Measurements from ENCODE around the gene SLC6A5. TPM values are rescaled to one million over a fixed set of nuclear protein-coding genes. Genes with fewer than 3 reads are reported as not detected.

The SLC6A5 gene
- total and polyA plus RNA-seq, 2 of the 8 experiments (the other 6 are each of a cell fraction or from before 2014, with no cell fraction given), result not detected

GRCh38 chr11:20609727-20610707, 10.6 kb downstream of the SLC6A5 start (continued):
- TF ChIP-seq YY1 (IDR thresholded peaks at IDR 0.05; ENCODE audit: low read depth, low read length) (peak; percentile 58; the same call in 1 of the 2 replicates), SIRT6 (IDR thresholded peaks at IDR 0.05; ENCODE audit: low read length) (no peak), TEAD4 (IDR thresholded peaks at IDR 0.05; ENCODE audit: low read depth, low read length) (0 out of 2 replicates have a peak, but pooled peaks have one; percentile 53), SP4 (IDR thresholded peaks at IDR 0.05; ENCODE audit: low read length) (no peak), ASH2L (IDR thresholded peaks at IDR 0.05; ENCODE audit: low read length) (no peak), SUZ12 (IDR thresholded peaks at IDR 0.05; ENCODE audit: low read length) (no peak), MAFK (IDR thresholded peaks at IDR 0.05; ENCODE audit: low read depth, low read length) (no peak; the same call in 1 of the 2 replicates), ATF3 (IDR thresholded peaks at IDR 0.05; ENCODE audit: insufficient read depth, low read depth, low read length) (no peak), JUN (IDR thresholded peaks at IDR 0.05; ENCODE audit: low read depth, low read length) (no peak), POLR2AphosphoS5 (IDR thresholded peaks at IDR 0.05; ENCODE audit: low read depth, low read length) (no peak), HDAC6 (IDR thresholded peaks at IDR 0.05; ENCODE audit: low read depth, low read length) (no peak), TCF12 (IDR thresholded peaks at IDR 0.05; ENCODE audit: low read depth, low read length) (no peak), HDAC2 (IDR thresholded peaks at IDR 0.05; ENCODE audit: borderline replicate concordance in 1 of 2, low read depth in 2 of 2, low read length in 2 of 2) (no peak), PHF8 (conservative IDR thresholded peaks at IDR 0.05; ENCODE audit: low read depth, low read length) (no peak), CHD1 (IDR thresholded peaks at IDR 0.05; ENCODE audit: low read depth, low read length) (no peak), SIX5 (IDR thresholded peaks at IDR 0.05; ENCODE audit: low read depth, low read length) (no peak), KDM5A (IDR thresholded peaks at IDR 0.05; ENCODE audit: low read length) (no peak), KDM4A (IDR thresholded peaks at IDR 0.05; ENCODE audit: low read depth, low read length, severe bottlenecking) (no peak), RFX5 (IDR thresholded peaks at IDR 0.05; ENCODE audit: borderline replicate concordance, low read depth, low read length) (no peak), GTF2F1 (IDR thresholded peaks at IDR 0.05; ENCODE audit: borderline replicate concordance, low read depth, low read length) (no peak), ATF2 (IDR thresholded peaks at IDR 0.05; ENCODE audit: low read length) (no peak), RAD21 (IDR thresholded peaks at IDR 0.05 in 1 of 2, conservative IDR thresholded peaks at IDR 0.05 in 1 of 2; ENCODE audit: low read depth in 2 of 2, low read length in 2 of 2) (peak; percentile 98 to 100)
